Transverse colon (tissue), 4 donors: ENCODE measurements around the gene ACACA. TPM values are rescaled to one million over a fixed set of nuclear protein-coding genes. Genes with fewer than 3 reads are reported as not detected.

Experiments
- DNase-seq: peaks from one replicate; pipeline ENCODE4 v3.0.0-alpha.2; 2019
- H3K27ac ChIP-seq, 4 donors: fragments of 200-600 bp; sonication (generic); 2 replicates each; pipeline ENCODE4 v1.5.1; 2016 to 2018; ENCODE audit warnings: inconsistent platforms in 4 of 4
- H3K27me3 ChIP-seq: fragments of 200-600 bp; sonication (generic); 2 replicates; pipeline ENCODE4 v1.5.1; 2017; ENCODE audit warnings: inconsistent platforms
- H3K36me3 ChIP-seq, 4 donors: fragments of 200-600 bp; sonication (generic); 2 replicates each; pipeline ENCODE4 v1.5.1; 2017 to 2019; ENCODE audit warnings: inconsistent platforms in 4 of 4
- H3K4me1 ChIP-seq, 4 donors: fragments of 200-600 bp; sonication (generic); 2 replicates each; pipeline ENCODE4 v1.5.1; 2017 to 2020; ENCODE audit warnings: inconsistent platforms in 4 of 4
- H3K4me3 ChIP-seq, 4 donors: fragments of 200-600 bp; sonication (generic); 1 replicate in 1 of 4; 2 replicates in 3 of 4; pipeline versions ENCODE4 v1.5.1 to v1.6.1; 2017 to 2019; ENCODE audit warnings: inconsistent platforms in 4 of 4
- H3K9me3 ChIP-seq, 2 donors: fragments of 200-600 bp; sonication (generic); 2 replicates each; pipeline ENCODE4 v1.5.1; 2017 to 2019; ENCODE audit warnings: inconsistent platforms in 2 of 2
- CTCF ChIP-seq, 5 experiments: fragments of 200-600 bp in 3 of 5; fragments of 450-650 bp in 2 of 5; sonication (generic) in 3 of 5; IDR thresholded peaks; 1 replicate in 2 of 5; 2 replicates in 3 of 5; pipeline ENCODE4 v1.5.1; 2016 to 2017; ENCODE audit warnings: antibody characterized with exemption in 5 of 5, inconsistent platforms in 3 of 5, mild to moderate bottlenecking in 2 of 5, moderate library complexity in 1 of 5
- EP300 ChIP-seq: sonication (generic); formaldehyde crosslinking; IDR thresholded peaks from one replicate; pipeline ENCODE4 v1.6.1; 2017; ENCODE audit warnings: antibody characterized with exemption, low read depth
- POLR2A ChIP-seq: fragments of 450-650 bp; IDR thresholded peaks from one replicate; pipeline ENCODE4 v1.6.1; 2016; ENCODE audit warnings: antibody characterized with exemption, mild to moderate bottlenecking, moderate library complexity
- POLR2AphosphoS5 ChIP-seq, 3 donors: sonication (generic); formaldehyde crosslinking; IDR thresholded peaks; one replicate each; pipeline ENCODE4 v1.6.1; 2016; ENCODE audit warnings: antibody characterized with exemption in 3 of 3
- WGBS, 2 donors: methylation state at CpG; one replicate each; pipeline ENCODE4 v1.1.5; 2018; ENCODE audit warnings: low coverage in 1 of 2; 5-methylcytosine and 5-hydroxymethylcytosine counted together
- in situ Hi-C, 4 donors: fragments of 200-750 bp; cut with MboI; loops; one replicate each; pipeline versions ENCODE4 v1.15.0 to v1.15.1; 2017; ENCODE audit warnings: low sequenced_read_pairs in 3 of 4, low pct_ligation_motif_present in 1 of 4, low pct_unique_long_range_greater_than_20kb in 1 of 4
- intact Hi-C: fragments of 100-400 bp; cut with DNase I; formaldehyde crosslinking; loops from one replicate; pipeline ENCODE4 v1.15.1; 2023; ENCODE audit warnings: low total_unique reads
- total RNA-seq, 4 donors: library from RNA; depleted of rRNA; stranded (reverse); fragments of >200 nt; gene quantifications; one replicate each; pipeline ENCODE4 v1.1.0, GENCODE V29; 2016

The ACACA gene
- total RNA-seq, 4 donors from 2014 or later = 21.7 to 173 (median 23.9) TPM

GRCh38 chr17:37220607-37220953, 186.1 kb downstream of the ACACA start:
- WGBS, 2 donors = 43% methylated on average over 1 of the region's 1 CpG; no CpG with 5 or more reads in 1 of the 2 donors

GRCh38 chr17:37219876-37220606, 186.6 kb downstream of the ACACA start:
- Histone ChIP-seq H3K36me3 (peaks cover 0 to 32% (median 15%) of the 10 kb centered on the region in 4 donors), H3K27me3 (no peaks in the 10 kb centered on the region), H3K9me3 (no peaks in the 10 kb centered on the region), H3K27ac (no peak overlapping the region), H3K4me1 (no peaks in the 10 kb centered on the region), H3K4me3 (no peak overlapping the region)
- DNase-seq = no peak
- WGBS, 2 donors = 84 to 92% methylated on average over 4 to 5 of the region's 5 CpGs
- intact Hi-C loops (no loop called here), in situ Hi-C loops (loop anchor here in 1 of 4 donors (25.0 kb wide), 1 partner anchor 108 kb away; no protein-coding TSS in a partner anchor)
- no peak for TF ChIP-seq EP300
- no peak for TF ChIP-seq POLR2A
- no peak for TF ChIP-seq POLR2AphosphoS5 (IDR thresholded peaks at IDR 0.05)
- TF ChIP-seq CTCF (IDR thresholded peaks at IDR 0.05) = no peak

More at GRCh38 chr17:37220607-37220953, 186.1 kb downstream of the ACACA start:
- intact Hi-C loops (no loop called here), in situ Hi-C loops (loop anchor here in 1 of 4 donors (25.0 kb wide), 1 partner anchor 108 kb away; no protein-coding TSS in a partner anchor)
- H3K4me3 ChIP-seq = no peak overlapping the region
- no peaks in the 10 kb centered on the region for H3K9me3 ChIP-seq
- H3K27ac ChIP-seq = no peak overlapping the region
- TF ChIP-seq CTCF (IDR thresholded peaks at IDR 0.05) (no peak), POLR2AphosphoS5 (IDR thresholded peaks at IDR 0.05) (no peak), POLR2A (no peak), EP300 (no peak)
- peaks cover 0 to 33% (median 15%) of the 10 kb centered on the region in 4 donors for H3K36me3 ChIP-seq
- no peaks in the 10 kb centered on the region for H3K4me1 ChIP-seq
- DNase-seq = peak; percentile 9
- no peaks in the 10 kb centered on the region for H3K27me3 ChIP-seq

GRCh38 chr17:37218849-37219248, 187.8 kb downstream of the ACACA start:
- in situ Hi-C loops (loop anchor here in 1 of 4 donors (25.0 kb wide), 1 partner anchor 107 kb away; no protein-coding TSS in a partner anchor), intact Hi-C loops (no loop called here)
- no peaks in the 10 kb centered on the region for H3K27me3 ChIP-seq
- no peak overlapping the region for H3K4me3 ChIP-seq
- no peak overlapping the region for H3K27ac ChIP-seq
- H3K4me1 ChIP-seq = no peaks in the 10 kb centered on the region
- no peak for DNase-seq
- WGBS, 2 donors = 90 to 100% methylated on average over 1 to 2 of the region's 2 CpGs
- peaks cover 0 to 34% (median 13%) of the 10 kb centered on the region in 4 donors for H3K36me3 ChIP-seq
- no peaks in the 10 kb centered on the region for H3K9me3 ChIP-seq
- no peak for TF ChIP-seq EP300

- intact Hi-C loops = no loop called here
- H3K27me3 ChIP-seq = no peaks in the 10 kb centered on the region
- H3K9me3 ChIP-seq = no peaks in the 10 kb centered on the region
- in situ Hi-C loops = loop anchor here in 1 of 4 donors (25.0 kb wide), 1 partner anchor 102 kb away; no protein-coding TSS in a partner anchor
- TF ChIP-seq POLR2A = no peak
- TF ChIP-seq POLR2AphosphoS5 (IDR thresholded peaks at IDR 0.05) = no peak
- no peak for TF ChIP-seq EP300
- no peak for TF ChIP-seq CTCF (IDR thresholded peaks at IDR 0.05)
- H3K4me3 ChIP-seq = no peak overlapping the region
- WGBS, 2 donors = 93 to 95% methylated on average over 3 of the region's 3 CpGs
- no peak for DNase-seq
- H3K4me1 ChIP-seq = no peaks in the 10 kb centered on the region
- peaks cover 0 to 5% (median 2%) of the 10 kb centered on the region in 4 donors for H3K36me3 ChIP-seq
- H3K27ac ChIP-seq = no peak overlapping the region
These were observed 192.2 kb downstream of the ACACA start for GRCh38 chr17:37214416-37214815.
